Hippocampal formation (tissue), 2 donors: ENCODE measurements around the gene ANKRD12.
"Not testable (repeated sequence)": the region's sequence is repeated elsewhere in the genome, so short reads cannot be mapped to it uniquely, and the experiment has no call there.

ENCODE experiments used
- DNase-seq, 2 donors: peaks; one replicate each; lab custom pipeline; 2025; lab: John Stamatoyannopoulos, UW

Gene ANKRD12

DNA sequence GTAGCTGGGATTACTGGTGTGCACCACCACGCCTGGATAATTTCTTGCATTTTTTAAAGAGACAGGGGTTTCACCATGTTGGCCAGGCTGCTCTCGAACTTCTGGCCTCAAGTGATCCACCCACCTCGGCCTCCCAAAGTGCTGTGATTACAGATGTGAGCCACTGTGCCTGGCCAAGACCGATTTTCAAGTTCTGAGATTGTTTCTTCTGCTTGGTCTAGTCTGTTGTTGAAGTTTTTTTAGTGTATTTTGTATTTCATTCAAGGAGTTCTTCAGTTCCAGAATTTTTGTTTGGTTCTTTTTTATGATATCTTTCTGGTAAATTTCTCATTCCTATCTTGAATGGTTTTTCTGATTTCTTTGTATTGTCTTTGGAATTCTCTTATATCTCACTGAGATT is 96.4 kb downstream of the ANKRD12 start:
- DNase-seq = no peak

DNA sequence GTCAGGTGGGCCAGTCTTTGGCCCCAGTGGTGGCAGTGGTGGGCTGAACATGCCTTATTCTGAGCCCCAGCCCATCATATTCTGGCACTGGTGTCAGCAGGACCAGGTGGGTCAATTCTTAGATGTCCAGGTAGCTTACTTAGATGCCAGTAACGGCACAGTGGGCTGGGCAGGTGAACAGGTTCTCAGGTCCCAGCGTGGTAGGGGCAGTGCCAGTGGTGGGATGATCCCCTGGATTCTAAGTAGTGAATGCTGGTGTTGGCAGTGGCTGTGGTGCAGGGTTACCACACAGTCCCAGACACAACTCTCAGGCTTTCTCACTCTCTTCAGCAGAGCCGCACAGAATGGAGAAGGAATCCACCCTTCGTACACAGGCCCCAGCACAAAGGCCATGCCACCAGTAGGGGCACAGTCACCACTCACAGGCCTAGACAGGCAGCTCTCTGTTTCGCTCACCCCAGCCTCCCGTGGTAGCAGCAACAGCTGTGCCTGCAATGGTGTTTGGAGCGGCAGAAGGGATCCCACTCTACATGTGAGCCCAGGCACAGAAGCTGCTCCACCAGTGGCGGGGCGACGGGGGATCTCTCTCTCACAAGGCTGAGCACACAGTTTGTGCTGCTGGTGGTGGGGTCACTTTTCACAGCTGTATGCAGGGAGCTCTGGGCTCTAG is 97.3 kb downstream of the ANKRD12 start:
- DNase-seq = peak in 1 of 2 donors; percentile 8

DNA sequence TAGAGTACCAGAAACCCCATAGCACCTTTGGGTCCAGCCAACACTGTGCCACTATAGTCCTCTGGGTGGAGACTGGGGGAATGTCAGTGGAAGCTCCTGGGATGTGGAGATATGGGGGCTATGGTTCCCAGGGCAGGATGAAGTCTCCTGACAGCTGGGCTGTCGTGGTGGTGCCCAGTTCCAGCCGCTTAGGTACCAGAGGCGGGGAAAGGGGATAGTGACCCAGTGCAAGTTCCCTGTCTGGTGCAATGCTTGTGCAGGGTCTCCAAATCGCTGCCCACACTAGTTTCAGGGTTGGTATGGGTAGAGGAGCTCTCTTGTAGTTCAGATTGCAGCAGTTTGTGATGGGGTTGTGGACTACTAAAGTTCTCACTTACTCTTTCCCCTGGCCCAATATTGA is 97.9 kb downstream of the ANKRD12 start:
- no peak for DNase-seq

DNA sequence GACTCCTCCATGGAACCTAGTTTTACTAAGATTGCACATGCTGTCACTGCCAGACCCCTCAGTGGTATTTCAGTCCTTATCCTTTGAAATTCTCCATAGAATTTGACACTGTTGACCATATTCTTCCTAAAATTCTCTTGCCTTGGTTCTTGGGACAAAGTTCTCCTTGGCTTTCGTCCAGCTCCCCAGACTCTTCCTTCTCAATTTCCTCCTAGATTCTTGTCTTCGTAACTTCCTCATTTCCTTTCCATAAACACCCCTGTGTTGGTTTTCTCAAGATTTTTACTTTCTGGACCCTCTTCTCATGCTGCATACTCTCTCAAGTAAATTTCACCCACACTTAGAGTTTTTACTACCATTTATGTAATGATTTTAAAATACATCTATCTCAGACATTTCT is 101.4 kb downstream of the ANKRD12 start:
- peak in 1 of 2 donors; percentile 4 for DNase-seq

- DNase-seq = no peak
Observed at GRCh38 chr18:9239720-9240119, 103.1 kb downstream of the ANKRD12 start.

DNA sequence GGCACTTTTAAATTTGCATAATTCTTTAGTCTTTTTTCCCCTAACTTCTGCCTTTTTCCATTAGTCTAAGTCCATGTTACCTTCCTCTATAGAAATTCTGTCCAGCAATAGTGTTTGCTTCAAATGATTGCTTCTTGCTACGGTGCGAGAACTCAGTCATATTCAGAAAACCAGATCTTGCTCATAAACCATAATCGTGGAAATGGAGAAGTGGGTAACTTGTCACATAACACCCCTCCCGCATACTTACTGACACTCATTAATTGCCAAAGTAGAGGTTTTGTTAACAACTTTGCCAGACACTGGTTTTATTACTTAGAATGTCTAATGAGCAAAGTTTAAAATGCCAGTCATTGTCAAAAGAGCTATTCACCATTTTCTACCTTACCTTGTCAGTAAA is 103.7 kb downstream of the ANKRD12 start:
- DNase-seq = no peak

DNA sequence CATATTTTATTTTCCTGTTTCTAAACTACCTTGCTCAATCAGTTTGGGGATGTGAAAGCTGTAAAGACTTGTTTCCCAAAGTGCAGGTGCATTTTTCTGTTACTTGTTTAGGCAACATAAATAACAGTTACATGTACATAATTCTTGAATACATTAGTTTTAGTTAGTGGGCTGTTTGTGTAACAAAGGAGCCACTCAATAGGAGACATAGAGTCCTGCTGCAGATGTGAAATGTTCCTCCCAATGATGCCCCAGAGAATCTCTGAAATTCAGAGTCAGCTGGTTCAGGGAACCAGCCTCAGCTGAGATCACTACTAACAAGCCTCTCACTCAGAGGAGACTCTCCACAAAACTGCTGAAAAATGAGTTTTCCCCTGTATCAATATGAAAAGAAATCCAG is 106.4 kb downstream of the ANKRD12 start:
- no peak for DNase-seq

GRCh38 chr18:9244376-9244775 is 107.8 kb downstream of the ANKRD12 start:
- no peak for DNase-seq

DNA sequence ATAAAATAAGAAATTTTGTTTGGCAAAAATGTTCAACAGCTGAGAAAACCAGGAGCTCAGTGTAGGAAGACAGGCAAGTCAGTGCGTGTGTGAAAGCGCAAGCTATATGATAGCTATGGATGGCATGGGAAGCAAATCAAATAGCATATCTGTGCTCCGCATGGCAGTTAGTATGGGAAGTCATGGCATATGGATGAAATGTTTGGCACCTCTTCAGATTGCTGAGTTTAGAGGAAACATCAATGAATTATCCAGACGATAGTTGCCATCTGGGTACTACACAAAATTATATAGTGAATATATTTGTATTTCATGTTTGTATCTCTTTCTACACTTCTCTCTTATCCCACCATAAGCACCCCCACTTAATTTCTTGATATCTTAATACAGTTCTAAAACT is 112.1 kb downstream of the ANKRD12 start:
- no peak for DNase-seq

DNA sequence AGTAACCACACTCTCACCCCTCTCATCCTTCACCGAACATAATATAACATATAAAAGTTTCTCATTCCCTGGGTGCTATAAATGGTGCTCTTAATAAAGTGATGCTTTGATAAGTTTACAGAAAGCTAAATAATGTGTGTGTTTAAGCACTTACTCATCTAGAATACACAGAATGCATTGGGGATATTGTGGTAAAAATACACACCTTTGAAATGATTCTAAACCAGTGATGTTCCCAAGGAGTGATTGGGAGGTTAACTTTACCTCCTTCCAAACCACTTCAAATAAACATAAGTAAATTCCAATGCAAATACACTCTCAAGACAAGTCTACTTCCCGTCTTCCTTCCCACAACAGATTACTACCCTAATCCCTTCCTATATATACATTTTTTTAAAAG is 112.7 kb downstream of the ANKRD12 start:
- no peak for DNase-seq

DNA sequence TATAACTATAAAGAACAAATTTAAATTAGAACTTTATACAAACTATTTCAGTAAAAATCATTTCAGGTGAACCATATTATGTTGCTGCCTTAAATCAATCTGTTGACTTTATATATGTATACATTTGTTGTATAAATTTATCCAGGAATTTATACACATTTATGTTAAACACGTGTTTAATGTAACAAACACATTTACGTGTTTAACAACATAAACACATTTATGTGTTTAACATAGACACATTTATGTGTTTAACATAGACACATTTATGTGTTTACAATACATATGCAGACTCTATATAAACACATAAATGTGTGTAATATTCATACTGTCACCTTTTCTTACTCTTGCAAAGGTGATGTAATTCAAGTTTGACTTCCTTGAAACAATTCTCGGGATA is 122.6 kb downstream of the ANKRD12 start:
- DNase-seq = no peak

DNA sequence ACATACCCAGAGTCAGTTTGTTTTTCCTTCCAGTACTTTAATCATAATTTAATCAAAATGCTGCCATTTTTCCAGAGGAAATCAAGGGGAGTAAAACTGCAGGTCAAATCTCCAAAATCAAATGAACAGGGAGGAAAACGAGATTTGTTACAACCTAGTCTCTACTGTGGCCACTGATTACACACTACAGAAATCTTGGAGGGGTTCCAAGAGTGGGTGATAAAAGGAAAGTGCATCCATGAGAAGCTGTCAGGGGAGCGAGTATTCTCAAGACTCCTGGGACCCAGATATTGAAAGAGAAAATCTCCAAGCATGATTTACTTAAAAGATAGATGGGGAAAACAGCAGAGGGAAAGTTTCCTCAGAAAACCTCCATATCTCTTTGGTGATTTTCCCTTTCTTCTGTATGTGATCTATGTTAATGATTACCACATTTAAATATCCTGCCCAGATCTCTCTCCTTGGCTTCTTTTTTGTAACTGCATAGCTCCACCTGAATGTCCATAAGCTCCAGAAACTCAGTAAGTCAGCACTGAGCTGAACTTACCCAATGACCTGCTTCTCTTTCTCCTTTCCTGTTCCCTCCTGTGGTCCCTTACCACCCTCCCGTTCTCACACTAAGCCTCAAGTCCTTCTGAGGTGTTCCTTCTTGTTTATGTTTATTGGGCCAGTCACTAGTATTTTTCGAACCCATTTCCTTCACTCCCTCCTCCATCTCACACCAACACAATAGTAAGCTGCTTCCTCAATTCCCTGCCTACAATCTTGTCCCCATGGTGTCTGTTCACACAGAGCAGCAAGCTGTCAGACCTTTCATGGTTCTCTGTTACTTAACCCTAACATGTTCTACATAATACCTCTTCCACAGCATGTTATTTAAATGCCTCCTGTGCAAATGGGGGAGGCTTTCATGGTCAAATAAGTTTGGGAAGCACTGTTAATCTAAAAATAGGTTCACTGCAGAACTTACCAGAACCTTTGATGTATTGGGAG is 124.1 kb downstream of the ANKRD12 start:
- no peak for DNase-seq

DNA sequence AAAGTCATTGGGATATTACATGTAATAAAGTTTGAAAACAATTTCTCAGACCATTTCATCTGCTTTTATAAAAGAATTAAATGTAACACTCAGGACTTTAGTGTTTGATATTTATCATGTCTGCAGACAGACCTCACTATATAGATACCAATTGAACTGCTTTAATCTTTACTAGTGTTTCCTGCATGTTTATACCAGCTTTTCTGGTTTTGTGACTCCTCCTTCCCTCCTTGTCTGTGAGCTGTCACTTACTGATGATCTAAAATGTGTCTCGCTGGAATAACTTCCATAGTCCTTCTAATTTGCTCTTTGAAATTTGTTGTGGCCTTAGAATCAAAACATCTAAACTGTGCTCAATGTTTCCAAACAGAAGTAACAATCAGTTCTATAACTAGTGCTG is 126.7 kb downstream of the ANKRD12 start:
- DNase-seq = no peak

- DNase-seq = not testable (repeated sequence)
Observed at GRCh38 chr18:9264797-9265196, 128.2 kb downstream of the ANKRD12 start.

- no peak for DNase-seq
Observed at GRCh38 chr18:9273221-9273620, 136.6 kb downstream of the ANKRD12 start.

- DNase-seq = no peak
Observed at GRCh38 chr18:9275890-9276289, 139.3 kb downstream of the ANKRD12 start.

DNA sequence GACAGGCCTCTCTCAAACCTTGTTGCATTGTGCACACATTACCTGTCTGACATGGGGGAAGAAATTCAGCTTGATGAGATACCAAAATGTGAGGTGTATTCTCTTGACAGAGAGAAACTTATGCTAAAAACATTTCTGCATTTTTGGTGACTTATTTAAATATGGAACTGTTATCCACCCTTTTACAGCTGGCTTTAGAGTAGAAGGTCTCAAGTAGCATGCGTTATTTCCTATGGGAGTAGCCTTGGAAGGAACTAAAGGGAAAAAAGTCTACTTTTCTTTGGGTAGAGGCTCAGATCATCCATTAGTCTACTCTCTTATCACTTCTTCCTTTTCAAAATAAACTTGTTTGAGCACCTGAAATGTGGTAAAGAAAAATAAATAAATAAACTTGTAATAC is 141.4 kb downstream of the ANKRD12 start:
- DNase-seq = no peak

DNA sequence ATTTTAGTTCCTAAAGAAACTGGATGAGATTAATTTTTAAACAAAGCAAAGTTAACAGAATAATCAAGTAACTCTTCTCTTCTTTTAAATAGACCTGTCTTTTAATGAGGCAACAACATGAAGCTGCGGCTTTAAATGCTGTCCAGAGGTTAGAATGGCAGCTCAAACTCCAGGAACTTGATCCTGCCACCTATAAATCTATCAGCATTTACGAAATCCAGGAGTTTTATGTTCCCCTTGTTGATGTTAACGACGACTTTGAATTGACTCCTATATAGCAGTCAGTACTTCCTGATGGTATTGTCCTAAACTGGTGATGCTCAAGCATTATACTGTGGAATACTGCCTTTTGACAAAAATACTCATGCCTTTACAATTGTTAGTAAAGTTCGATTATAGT is 144.3 kb downstream of the ANKRD12 start:
- DNase-seq = no peak

- DNase-seq = no peak
Observed at GRCh38 chr18:9281780-9282179, 145.2 kb downstream of the ANKRD12 start.

- no peak for DNase-seq
Observed at GRCh38 chr18:9283791-9284190, 147.2 kb downstream of the ANKRD12 start.

DNA sequence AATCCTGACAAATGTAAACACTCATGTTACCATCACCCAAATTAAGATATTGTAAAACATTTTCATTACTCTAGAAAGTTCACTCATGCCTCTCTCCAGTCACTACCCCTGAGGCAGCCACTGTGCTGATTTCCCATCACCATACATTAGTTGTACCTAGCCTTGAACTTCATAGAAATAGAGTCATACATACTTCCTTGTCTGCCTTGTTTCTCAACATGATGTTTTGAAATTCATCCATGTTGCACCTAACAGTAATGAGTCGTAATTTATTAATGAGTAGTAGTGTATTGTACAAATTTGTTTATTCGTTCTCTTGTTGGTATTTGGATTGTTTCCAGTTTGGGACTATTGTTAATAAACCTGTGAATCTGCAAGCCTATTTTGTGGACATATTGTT is 149.0 kb downstream of the ANKRD12 start:
- no peak for DNase-seq

DNA sequence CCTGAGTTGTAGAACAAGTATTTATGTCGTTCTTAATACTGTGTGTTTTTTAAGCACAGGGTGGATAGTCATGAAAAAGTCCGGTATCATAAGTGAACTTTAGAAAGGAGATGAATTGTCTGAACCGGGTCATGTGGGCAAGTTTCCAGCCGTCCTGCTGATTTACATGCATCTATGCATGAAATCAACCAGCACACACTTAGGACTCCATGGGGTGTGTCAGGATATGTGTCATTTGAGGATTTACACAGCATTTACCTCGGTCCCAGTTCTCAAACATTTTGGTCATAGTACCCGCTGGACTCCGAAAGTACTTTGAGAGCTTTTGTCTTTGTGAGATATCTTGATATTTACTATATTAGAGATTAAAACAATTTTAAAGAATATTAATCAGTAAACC is 150.5 kb downstream of the ANKRD12 start:
- DNase-seq = no peak

GRCh38 chr18:9289698-9290097 is 153.1 kb downstream of the ANKRD12 start:
- no peak for DNase-seq
